K562 (cell line): Measurements from ENCODE around the gene GNAL. TPM values are rescaled to one million over a fixed set of nuclear protein-coding genes. Genes with fewer than 3 reads are reported as not detected.

ENCODE experiments used
- CEBPZ ChIP-seq: fragments of 150-350 bp; IDR thresholded peaks from 2 replicates; pipeline ENCODE4 v1.6.1; 2014; ENCODE audit warnings: low read depth, mild to moderate bottlenecking, low read length, borderline replicate concordance
- ELF4 ChIP-seq: fragments of 450-650 bp; formaldehyde crosslinking; IDR thresholded peaks from 2 replicates; pipeline ENCODE4 v1.4.0; 2022; ENCODE audit warnings: missing genetic modification characterization
- EP300 ChIP-seq: IDR thresholded peaks from 2 replicates; pipeline ENCODE4 v1.6.1; 2012; ENCODE audit warnings: low read length, improper control_type of control experiment
- ESRRB ChIP-seq: fragments of 250-450 bp; sonication (Bioruptor Pico); IDR thresholded peaks from 2 replicates; pipeline ENCODE4 v1.5.0; 2020; ENCODE audit warnings: mild to moderate bottlenecking, moderate library complexity, borderline replicate concordance
- ETV5 ChIP-seq: sonication (generic); formaldehyde crosslinking; IDR thresholded peaks from 2 replicates; pipeline ENCODE4 v1.4.0; 2020; ENCODE audit warnings: low read depth, mild to moderate bottlenecking, missing genetic modification reagents
- HDAC2 ChIP-seq: fragments of 450-650 bp; IDR thresholded peaks from 2 replicates; pipeline ENCODE4 v1.6.1; 2016; ENCODE audit warnings: mild to moderate bottlenecking
- HDGF ChIP-seq: fragments of 450-650 bp; IDR thresholded peaks from 2 replicates; pipeline ENCODE4 v1.6.1; 2016
- HLTF ChIP-seq: fragments of 450-650 bp; IDR thresholded peaks from 2 replicates; pipeline ENCODE4 v1.6.1; 2016
- HNRNPK ChIP-seq: fragments of 200-400 bp; formaldehyde crosslinking; IDR thresholded peaks from one replicate; pipeline ENCODE4 v1.6.1; 2018; ENCODE audit warnings: mild to moderate bottlenecking, low read depth, low read length; ENCODE audit not compliant: poor library complexity, severe bottlenecking
- MTA2 ChIP-seq: fragments of 450-650 bp; IDR thresholded peaks from 2 replicates; pipeline ENCODE4 v1.6.1; 2016; ENCODE audit warnings: low read depth
- MYNN ChIP-seq, 2 experiments: sonication (generic); formaldehyde crosslinking in 1 of 2; IDR thresholded peaks; 2 replicates each; pipeline versions ENCODE4 v1.5.0 to v1.6.1; 2016 to 2020; ENCODE audit warnings: antibody characterized with exemption in 1 of 2, missing genetic modification reagents in 1 of 2
- SMARCE1 ChIP-seq: fragments of 450-650 bp; IDR thresholded peaks from 2 replicates; pipeline ENCODE4 v1.7.1; 2016; ENCODE audit warnings: mild to moderate bottlenecking
- SNRNP70 ChIP-seq: fragments of 200-400 bp; formaldehyde crosslinking; optimal IDR thresholded peaks from 2 replicates; pipeline ENCODE3; 2017; ENCODE audit warnings: low read depth, low read length
- TEAD2 ChIP-seq: fragments of 450-650 bp; IDR thresholded peaks from 2 replicates; pipeline ENCODE4 v1.6.1; 2016; ENCODE audit warnings: missing genetic modification characterization, control low read depth, missing compliant biosample characterization
- ZNF436 ChIP-seq: fragments of 250-450, 450-650 bp; sonication (Bioruptor Pico); formaldehyde crosslinking; IDR thresholded peaks from 2 replicates; pipeline ENCODE4 v1.7.0; 2020; ENCODE audit warnings: mild to moderate bottlenecking
- polyA plus RNA-seq, 8 experiments: library from polyadenylated mRNA; depleted of rRNA in 4 of 8; stranded (reverse) in 5 of 8; unstranded in 3 of 8; fragments of >200 nt; fragmentation: Nextera tagmentation in 2 of 8; fragmentation: Illumina TruSeq in 1 of 8; extraction: Ambion mirVana in 2 of 8; extraction: Trizol in 1 of 8; gene quantifications; 2 replicates each; pipeline versions ENCODE4 v1.2.1 to v1.2.3, GENCODE V29; 2011 to 2014; ENCODE audit warnings: inconsistent platforms in 1 of 8, missing spikeins in 1 of 8
- total RNA-seq, 7 experiments: library from RNA; depleted of rRNA in 6 of 7; stranded (reverse); fragments of >200 nt in 6 of 7; fragmentation: Illumina TruSeq in 2 of 7; extraction: Trizol in 2 of 7; gene quantifications; 2 replicates each; pipeline versions ENCODE4 v1.2.1 to v1.2.3, GENCODE V29; 2011 to 2021; ENCODE audit warnings: low replicate concordance in 1 of 7
- TF ChIP-seq, protein P1 (sequence below): sonication (generic); formaldehyde crosslinking; IDR thresholded peaks from 2 replicates; pipeline ENCODE4 v1.5.0; 2020; ENCODE audit warnings: missing genetic modification reagents
- TF ChIP-seq, protein P2 (sequence below): fragments of 450-650 bp; formaldehyde crosslinking; IDR thresholded peaks from 2 replicates; pipeline ENCODE4 v1.4.0; 2020; ENCODE audit warnings: mild to moderate bottlenecking, moderate library complexity
- TF ChIP-seq, protein P3 (sequence below): fragments of 250-450 bp; sonication (Bioruptor Pico); IDR thresholded peaks from 2 replicates; pipeline ENCODE4 v1.5.0; 2020; ENCODE audit warnings: mild to moderate bottlenecking, borderline replicate concordance
- TF ChIP-seq, protein P4 (sequence below): fragments of 450-650 bp; IDR thresholded peaks from 2 replicates; pipeline ENCODE4 v1.6.1; 2017; ENCODE audit warnings: antibody characterized with exemption

GNAL gene
- total and polyA plus RNA-seq, 9 of the 15 experiments (the other 6 are each of a cell fraction or from before 2014, with no cell fraction given), result under 0.01 to 0.10 (median 0.01) TPM; not detected in 5

DNA sequence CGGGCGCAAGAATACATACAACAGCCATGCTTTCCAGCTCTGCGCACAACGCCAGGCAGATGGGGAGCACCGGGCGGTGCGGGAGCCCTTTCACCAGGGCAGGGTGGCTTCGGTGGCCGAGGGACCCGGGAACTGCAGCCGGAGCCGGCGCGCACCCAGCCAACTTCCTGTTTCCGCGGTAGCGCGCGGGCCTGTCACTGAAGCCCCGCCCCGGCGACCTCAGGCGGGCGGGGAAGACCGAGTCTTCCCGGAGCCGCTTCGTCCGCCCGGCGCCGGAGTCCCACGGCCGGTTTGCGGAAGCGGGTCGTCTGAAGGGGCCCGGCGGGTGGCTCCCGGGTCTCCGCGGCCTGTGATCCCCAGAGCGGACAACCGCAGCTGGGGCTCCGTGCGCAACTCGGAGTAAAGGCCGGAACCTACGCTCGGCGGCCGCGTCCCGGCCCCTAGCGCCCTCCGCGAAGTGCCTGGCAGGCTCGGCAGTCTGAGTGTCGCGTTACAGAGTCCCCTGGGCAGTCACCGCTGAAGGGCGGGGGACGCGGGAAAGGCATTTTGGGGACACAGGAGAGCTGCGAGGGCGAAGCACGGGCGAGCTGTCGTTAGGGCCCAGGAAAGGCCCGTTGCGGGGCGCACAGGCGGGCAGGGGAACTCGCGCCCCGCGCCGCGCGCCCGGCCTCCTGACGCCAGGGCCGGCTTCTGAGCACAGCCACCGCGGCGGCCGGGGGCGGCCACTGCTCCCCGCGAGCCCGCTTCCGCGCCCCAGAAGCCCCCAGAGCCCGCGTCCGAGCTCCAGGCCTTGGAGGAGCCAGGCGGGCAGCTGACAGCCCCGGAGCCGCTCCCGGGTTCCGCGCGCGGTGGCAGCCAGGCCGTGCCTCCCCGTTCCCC, 219.4 kb downstream of the GNAL start, which contains the start of gene MPPE1 (continued):
- TF ChIP-seq EP300 (no peak), TEAD2 (tag) (no peak), HDGF (no peak), ZNF436 (no peak), ETV5 (CRISPR knock-in tag) (peak; percentile 76), MYNN (IDR thresholded peaks at IDR 0.05) (no peak), MYNN (CRISPR knock-in tag; IDR thresholded peaks at IDR 0.05) (no peak), MTA2 (no peak), HNRNPK (no peak), SMARCE1 (no peak), CEBPZ (no peak), ESRRB (CRISPR knock-in tag) (no peak), ELF4 (CRISPR knock-in tag) (no peak; the same call in 1 of the 2 replicates), SNRNP70 (no peak), HLTF (no peak), HDAC2 (no peak)
- TF ChIP-seq, protein P1, sequence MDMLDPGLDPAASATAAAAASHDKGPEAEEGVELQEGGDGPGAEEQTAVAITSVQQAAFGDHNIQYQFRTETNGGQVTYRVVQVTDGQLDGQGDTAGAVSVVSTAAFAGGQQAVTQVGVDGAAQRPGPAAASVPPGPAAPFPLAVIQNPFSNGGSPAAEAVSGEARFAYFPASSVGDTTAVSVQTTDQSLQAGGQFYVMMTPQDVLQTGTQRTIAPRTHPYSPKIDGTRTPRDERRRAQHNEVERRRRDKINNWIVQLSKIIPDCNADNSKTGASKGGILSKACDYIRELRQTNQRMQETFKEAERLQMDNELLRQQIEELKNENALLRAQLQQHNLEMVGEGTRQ (CRISPR knock-in tag), result no peak
- TF ChIP-seq, protein P2, sequence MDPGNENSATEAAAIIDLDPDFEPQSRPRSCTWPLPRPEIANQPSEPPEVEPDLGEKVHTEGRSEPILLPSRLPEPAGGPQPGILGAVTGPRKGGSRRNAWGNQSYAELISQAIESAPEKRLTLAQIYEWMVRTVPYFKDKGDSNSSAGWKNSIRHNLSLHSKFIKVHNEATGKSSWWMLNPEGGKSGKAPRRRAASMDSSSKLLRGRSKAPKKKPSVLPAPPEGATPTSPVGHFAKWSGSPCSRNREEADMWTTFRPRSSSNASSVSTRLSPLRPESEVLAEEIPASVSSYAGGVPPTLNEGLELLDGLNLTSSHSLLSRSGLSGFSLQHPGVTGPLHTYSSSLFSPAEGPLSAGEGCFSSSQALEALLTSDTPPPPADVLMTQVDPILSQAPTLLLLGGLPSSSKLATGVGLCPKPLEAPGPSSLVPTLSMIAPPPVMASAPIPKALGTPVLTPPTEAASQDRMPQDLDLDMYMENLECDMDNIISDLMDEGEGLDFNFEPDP (CRISPR knock-in tag), result no peak
- TF ChIP-seq, protein P3, sequence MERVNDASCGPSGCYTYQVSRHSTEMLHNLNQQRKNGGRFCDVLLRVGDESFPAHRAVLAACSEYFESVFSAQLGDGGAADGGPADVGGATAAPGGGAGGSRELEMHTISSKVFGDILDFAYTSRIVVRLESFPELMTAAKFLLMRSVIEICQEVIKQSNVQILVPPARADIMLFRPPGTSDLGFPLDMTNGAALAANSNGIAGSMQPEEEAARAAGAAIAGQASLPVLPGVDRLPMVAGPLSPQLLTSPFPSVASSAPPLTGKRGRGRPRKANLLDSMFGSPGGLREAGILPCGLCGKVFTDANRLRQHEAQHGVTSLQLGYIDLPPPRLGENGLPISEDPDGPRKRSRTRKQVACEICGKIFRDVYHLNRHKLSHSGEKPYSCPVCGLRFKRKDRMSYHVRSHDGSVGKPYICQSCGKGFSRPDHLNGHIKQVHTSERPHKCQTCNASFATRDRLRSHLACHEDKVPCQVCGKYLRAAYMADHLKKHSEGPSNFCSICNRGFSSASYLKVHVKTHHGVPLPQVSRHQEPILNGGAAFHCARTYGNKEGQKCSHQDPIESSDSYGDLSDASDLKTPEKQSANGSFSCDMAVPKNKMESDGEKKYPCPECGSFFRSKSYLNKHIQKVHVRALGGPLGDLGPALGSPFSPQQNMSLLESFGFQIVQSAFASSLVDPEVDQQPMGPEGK (CRISPR knock-in tag), result no peak
- TF ChIP-seq, protein P4, sequence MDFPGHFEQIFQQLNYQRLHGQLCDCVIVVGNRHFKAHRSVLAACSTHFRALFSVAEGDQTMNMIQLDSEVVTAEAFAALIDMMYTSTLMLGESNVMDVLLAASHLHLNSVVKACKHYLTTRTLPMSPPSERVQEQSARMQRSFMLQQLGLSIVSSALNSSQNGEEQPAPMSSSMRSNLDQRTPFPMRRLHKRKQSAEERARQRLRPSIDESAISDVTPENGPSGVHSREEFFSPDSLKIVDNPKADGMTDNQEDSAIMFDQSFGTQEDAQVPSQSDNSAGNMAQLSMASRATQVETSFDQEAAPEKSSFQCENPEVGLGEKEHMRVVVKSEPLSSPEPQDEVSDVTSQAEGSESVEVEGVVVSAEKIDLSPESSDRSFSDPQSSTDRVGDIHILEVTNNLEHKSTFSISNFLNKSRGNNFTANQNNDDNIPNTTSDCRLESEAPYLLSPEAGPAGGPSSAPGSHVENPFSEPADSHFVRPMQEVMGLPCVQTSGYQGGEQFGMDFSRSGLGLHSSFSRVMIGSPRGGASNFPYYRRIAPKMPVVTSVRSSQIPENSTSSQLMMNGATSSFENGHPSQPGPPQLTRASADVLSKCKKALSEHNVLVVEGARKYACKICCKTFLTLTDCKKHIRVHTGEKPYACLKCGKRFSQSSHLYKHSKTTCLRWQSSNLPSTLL, result no peak
